22Rv1 (cell line): ENCODE results near the gene CYTH1.

Experiments used
- H3K27ac ChIP-seq: fragments of 450-650 bp; 2 replicates; pipeline ENCODE4 v1.5.1; 2017
- ZFX ChIP-seq: fragments of 450-650 bp; IDR thresholded peaks from 2 replicates; pipeline ENCODE4 v1.6.1; 2017; ENCODE audit warnings: antibody characterized with exemption, borderline replicate concordance
- TF ChIP-seq, protein P1 (sequence below): fragments of 450-650 bp; IDR thresholded peaks from 2 replicates; pipeline ENCODE4 v1.5.1; 2017; ENCODE audit warnings: mild to moderate bottlenecking

Gene CYTH1

DNA sequence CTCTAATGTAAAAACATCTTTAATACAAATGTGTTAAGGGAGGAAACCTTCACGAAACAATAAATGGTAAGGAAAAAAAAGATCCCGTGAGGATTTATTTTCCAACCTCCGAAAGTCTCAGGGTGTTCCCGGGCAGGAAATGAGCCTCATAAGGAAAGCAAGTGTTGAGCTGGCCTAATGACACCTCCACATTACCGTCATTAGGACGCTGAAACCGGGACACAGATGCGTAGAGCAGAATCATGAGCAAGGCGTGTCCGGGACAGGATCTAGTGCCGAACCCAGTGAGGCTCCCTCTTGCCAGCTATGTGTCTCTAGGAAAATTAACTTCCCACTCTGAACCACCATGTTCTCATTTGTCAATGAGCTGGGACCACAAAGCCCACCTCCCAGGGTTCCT, 22.7 kb upstream of the CYTH1 start:
- no peak overlapping the region for H3K27ac ChIP-seq
- TF ChIP-seq ZFX: no peak
- TF ChIP-seq, protein P1, sequence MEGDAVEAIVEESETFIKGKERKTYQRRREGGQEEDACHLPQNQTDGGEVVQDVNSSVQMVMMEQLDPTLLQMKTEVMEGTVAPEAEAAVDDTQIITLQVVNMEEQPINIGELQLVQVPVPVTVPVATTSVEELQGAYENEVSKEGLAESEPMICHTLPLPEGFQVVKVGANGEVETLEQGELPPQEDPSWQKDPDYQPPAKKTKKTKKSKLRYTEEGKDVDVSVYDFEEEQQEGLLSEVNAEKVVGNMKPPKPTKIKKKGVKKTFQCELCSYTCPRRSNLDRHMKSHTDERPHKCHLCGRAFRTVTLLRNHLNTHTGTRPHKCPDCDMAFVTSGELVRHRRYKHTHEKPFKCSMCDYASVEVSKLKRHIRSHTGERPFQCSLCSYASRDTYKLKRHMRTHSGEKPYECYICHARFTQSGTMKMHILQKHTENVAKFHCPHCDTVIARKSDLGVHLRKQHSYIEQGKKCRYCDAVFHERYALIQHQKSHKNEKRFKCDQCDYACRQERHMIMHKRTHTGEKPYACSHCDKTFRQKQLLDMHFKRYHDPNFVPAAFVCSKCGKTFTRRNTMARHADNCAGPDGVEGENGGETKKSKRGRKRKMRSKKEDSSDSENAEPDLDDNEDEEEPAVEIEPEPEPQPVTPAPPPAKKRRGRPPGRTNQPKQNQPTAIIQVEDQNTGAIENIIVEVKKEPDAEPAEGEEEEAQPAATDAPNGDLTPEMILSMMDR: no peak

DNA sequence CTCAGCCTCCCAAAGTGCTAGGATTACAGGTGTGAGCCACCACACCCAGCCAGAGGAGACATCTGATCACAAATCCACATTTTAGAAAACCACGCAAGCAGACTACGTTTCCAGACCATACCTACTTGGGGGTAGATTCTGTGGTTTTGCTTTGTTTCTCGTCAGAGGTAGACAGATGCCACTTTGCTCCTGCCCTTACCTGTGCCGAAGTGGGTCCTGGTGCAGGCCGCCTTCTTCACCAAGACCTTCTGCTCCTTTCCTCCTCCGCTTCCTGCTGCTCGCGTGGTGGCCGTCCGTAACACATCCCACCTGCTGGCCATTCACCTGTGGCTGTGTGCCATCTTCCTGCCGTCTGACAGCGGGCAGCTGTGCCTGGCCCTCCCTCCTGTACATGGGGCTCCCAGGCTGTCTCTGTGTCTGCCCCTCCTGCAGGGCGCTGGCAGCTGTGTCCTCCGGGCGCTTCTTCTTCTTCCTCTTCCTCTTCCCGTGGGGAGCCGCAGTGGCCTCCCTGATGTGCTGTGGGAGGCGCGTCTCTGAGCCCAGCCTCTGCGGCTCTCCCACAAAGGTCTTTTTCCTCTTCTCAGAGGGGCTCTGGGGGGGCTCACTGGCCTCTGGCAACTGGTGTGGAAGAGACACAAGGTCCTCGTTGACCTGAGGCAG, 21.2 kb upstream of the CYTH1 start:
- no peak overlapping the region for H3K27ac ChIP-seq
- TF ChIP-seq, protein P1: no peak
- TF ChIP-seq ZFX: no peak

DNA sequence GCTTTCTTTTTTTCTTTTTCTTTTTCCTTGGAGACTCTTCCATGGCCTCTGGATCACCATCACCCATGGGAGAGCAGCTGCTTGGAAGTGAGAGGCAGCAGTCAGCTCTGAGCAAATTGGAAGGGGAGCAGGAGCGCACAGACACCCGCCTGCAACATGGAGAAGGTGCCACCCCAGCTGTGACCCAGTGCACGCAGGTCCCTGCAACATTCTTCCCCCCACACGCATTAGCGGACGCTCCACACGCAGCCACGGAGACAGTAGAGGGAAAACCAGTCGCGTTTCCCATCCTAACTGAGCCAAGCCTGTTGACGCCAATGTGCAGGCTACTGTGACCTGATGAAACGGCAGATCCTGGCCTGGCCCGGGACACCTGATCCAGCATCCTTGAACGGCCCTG, 20.4 kb upstream of the CYTH1 start:
- TF ChIP-seq, protein P1: no peak
- no peak for TF ChIP-seq ZFX
- no peak overlapping the region for H3K27ac ChIP-seq

DNA sequence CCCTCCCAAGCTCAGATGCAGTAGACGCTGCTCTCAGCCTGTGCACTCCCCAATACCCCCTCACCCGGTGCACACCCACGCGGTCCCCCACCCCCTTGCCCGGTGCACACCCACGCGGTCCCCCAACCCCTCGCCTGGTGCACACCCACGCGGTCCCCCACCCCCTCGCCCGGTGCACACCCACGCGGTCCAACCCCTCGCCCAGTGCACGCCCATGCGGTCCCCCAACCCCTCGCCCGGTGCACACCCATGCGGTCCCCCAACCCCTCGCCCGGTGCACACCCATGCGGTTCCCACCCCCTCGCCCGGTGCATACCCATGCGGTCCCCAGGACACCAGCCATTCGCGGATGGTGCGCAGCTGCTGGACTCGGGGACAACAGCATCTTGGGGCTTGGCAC, 19.9 kb upstream of the CYTH1 start:
- TF ChIP-seq ZFX: no peak
- TF ChIP-seq, protein P1: no peak

DNA sequence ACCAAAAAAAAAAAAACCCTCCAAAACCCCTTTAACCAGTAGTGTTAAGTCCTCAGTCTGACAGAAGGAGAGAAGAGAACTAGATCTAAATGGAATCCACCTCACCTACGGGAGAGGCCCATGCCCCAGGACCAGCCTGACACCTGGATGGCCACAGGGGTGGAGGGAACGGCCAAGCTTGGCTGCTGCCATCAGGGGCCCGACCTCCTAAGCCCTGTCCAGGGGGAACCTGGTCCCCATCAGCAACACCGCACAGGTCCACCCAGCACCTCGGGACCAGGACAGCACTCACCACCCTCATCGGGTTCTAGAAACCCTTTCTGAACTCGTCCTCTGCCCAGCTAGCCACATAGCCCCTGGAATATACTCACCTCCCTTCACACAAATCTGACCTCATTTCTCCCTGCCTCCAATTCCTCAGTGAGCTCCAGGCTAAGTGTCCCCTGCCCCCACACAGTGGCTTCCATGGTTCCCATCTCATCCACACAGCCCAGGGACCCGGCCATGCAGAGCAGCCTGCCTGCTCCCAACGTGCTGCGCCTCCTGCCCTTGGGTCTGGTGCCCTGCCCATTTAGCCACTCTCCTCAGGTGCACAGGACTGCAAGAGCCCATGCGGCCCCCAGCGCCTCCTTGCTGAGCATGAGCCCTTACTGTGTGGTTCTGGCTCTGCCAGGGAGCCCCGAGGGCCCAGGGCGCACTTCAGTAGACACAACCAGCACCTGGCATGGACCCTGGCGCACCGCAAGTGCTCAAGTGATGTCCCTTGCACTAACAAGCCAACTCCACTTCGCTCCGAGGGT, 18.3 kb upstream of the CYTH1 start:
- no peak for TF ChIP-seq ZFX
- no peak overlapping the region for H3K27ac ChIP-seq

More for the DNA sequence above, 19.9 kb upstream of the CYTH1 start:
- no peak overlapping the region for H3K27ac ChIP-seq

DNA sequence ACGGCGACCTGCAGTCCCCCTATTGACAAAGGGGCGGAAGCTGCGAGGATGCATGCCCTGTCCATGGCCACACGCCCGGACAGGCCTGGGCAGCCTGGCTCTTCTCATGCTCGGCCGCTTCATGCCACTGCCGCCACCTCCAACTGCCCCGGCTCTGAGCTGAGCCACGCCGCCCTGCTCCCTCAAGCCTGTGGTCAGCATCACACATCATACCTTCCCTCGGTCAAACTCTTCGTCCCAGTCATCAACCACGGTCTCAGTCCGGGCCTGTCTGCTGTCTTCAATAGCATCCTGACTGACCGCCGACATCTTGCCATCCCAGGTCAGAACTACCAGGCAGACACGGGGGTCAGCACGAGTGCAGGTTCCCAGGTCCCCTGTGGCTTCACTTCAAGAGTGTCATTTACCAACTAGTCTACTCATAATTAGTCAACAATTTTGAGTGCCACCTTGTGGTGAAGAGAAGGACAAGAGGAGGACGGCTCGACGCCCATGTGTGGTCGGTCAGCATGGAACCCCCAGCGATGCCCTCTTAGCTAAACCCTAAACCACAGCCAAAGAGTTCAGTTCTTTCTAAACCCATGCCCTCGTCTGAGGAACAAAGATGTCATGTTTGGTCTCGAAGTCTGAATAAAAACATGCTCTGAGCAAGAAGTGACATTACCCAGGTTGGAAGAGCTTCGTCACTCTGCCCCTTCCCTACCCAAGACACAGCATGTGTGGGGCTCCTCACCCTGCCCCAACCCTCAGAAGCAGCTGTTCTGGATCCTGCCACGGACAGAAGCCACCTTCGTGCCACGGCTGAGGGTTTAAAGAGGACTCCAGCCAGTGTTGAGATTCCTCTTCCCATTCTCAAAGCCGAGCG, 16.9 kb upstream of the CYTH1 start:
- H3K27ac ChIP-seq: no peak overlapping the region
- TF ChIP-seq, protein P1: peak; percentile 49
- TF ChIP-seq ZFX: no peak

DNA sequence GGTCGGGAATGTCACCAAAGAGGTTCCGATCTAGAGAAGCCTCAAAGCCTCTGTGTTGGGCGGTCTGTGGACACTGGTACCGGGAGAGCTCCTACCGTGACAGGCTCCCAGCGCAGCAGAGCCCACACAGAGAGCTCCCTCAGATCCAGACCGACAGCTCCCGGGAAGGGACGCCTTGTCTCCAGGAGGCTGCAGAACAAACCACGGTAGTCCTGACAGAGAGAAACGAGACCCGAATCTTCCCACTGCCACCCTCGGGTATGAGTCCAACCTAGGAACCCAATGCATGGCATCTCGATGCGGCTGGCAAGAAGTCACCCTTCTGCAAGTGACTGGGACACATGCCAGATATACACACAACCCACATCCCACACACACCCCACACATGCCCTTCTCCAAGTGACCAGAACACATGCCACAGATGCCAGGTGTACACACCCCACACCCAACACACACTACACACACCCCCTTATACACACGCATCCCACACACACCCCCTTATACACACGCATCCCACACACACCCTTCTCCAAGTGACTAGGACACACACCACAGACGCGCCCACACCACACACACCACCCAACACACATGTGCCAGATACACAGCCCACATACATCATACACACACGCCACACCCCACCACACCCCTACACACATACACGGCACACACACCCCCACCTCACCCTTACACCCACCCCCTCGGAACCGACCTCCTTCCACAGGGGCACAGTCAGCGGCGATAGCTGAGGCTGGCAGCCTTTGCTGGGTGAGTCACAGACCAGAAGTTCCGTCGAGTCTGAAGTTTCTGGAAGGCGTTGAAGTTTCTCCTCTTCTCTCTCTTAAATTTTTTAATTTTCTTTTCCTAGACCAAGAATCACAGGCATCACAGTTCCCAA, 15.9 kb upstream of the CYTH1 start:
- TF ChIP-seq ZFX: no peak
- TF ChIP-seq, protein P1: no peak
- no peak overlapping the region for H3K27ac ChIP-seq
